Smooth muscle cell (in vitro differentiated cells): ENCODE results near the gene SH3GLB2. TPM values are rescaled to one million over a fixed set of nuclear protein-coding genes. Genes with fewer than 3 reads are reported as not detected.

Experiments used
- DNase-seq: peaks from one replicate; lab custom pipeline; 2025; ENCODE audit not compliant: unreplicated experiment; lab: John Stamatoyannopoulos, UW
- H2AFZ ChIP-seq: fragments of 200-600 bp; sonication (generic); 2 replicates; pipeline ENCODE4 v1.6.0; 2016; ENCODE audit warnings: antibody characterized with exemption, low read depth, mild to moderate bottlenecking
- H3F3A ChIP-seq: fragments of 200-600 bp; sonication (generic); 2 replicates; pipeline ENCODE4 v1.6.0; 2017; ENCODE audit warnings: antibody characterized with exemption, low read depth
- H3K27ac ChIP-seq: fragments of 200-600 bp; sonication (generic); 2 replicates; pipeline ENCODE4 v1.5.1; 2016; ENCODE audit warnings: low read depth, mild to moderate bottlenecking
- H3K27me3 ChIP-seq: fragments of 200-600 bp; sonication (generic); 2 replicates; pipeline ENCODE4 v1.6.1; 2016; ENCODE audit warnings: low read depth, mild to moderate bottlenecking
- H3K36me3 ChIP-seq: fragments of 200-600 bp; sonication (generic); 2 replicates; pipeline ENCODE4 v1.5.1; 2016; ENCODE audit warnings: low read depth
- H3K4me1 ChIP-seq: fragments of 200-600 bp; sonication (generic); 2 replicates; pipeline ENCODE4 v1.5.1; 2016; ENCODE audit warnings: low read depth
- H3K4me2 ChIP-seq: fragments of 200-600 bp; sonication (generic); 2 replicates; pipeline ENCODE4 v1.6.0; 2016; ENCODE audit warnings: mild to moderate bottlenecking
- H3K4me3 ChIP-seq: fragments of 200-600 bp; sonication (generic); 2 replicates; pipeline ENCODE4 v1.5.1; 2016; ENCODE audit warnings: mild to moderate bottlenecking
- H3K79me2 ChIP-seq: fragments of 200-600 bp; sonication (generic); 2 replicates; pipeline ENCODE4 v1.6.0; 2016; ENCODE audit warnings: low read depth, mild to moderate bottlenecking
- H3K9ac ChIP-seq: fragments of 200-600 bp; sonication (generic); 2 replicates; pipeline ENCODE4 v1.6.0; 2016; ENCODE audit warnings: low read depth
- H3K9me3 ChIP-seq: fragments of 200-600 bp; sonication (generic); replicated peaks from 2 replicates; pipeline ENCODE4 v1.5.1; 2016; ENCODE audit warnings: low read depth
- H4K20me1 ChIP-seq: fragments of 200-600 bp; sonication (generic); 2 replicates; pipeline ENCODE4 v1.6.0; 2016; ENCODE audit warnings: low read depth
- WGBS: methylation state at CpG from one replicate; pipeline ENCODE4 v1.1.7; 2016; ENCODE audit warnings: low lambda C conversion rate; 5-methylcytosine and 5-hydroxymethylcytosine counted together
- polyA plus RNA-seq: library from polyadenylated mRNA; unstranded; fragments of >200 nt; fragmentation: Nextera tagmentation; extraction: Ambion mirVana; gene quantifications from 2 replicates; pipeline ENCODE4 v1.2.1, GENCODE V29; 2016
- total RNA-seq: library from RNA; depleted of rRNA; stranded (reverse); fragments of >200 nt; gene quantifications from 2 replicates; pipeline ENCODE4 v1.2.3, GENCODE V29; 2014
- TF ChIP-seq, protein P1 (sequence below): fragments of 200-600 bp; sonication (generic); IDR thresholded peaks from 2 replicates; pipeline ENCODE4 v1.5.1; 2017; ENCODE audit warnings: borderline replicate concordance, mild to moderate bottlenecking, antibody characterized with exemption; ENCODE audit not compliant: insufficient read depth, poor library complexity, severe bottlenecking

The SH3GLB2 gene
- total and polyA plus RNA-seq, 2 experiments from 2014 or later: 31.9 to 44.8 TPM

DNA sequence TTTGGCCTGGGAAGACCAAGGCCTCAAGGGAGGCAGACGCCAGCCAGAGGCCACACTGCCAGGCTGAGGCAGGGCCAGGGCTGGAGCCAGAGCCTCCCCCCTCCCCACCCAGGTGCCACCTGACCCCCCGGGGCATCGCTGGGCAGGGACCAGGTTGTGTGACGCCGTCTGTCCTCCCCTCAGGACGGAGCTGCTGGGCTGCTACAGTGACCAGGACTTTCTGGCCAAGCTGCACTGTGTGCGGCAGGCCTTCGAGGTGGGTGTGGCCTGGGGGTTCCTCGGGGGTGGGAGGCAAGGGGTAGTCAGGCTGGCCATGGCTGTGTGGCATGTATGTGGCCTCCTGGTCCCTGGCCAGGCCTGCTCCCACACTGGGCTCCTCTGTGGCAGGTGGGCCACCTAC, 34.9 kb upstream of the SH3GLB2 start:
- H3K4me3 ChIP-seq: no peak overlapping the region
- H3K9ac ChIP-seq: no peak overlapping the region
- no peak overlapping the region for H3K4me2 ChIP-seq
- TF ChIP-seq, protein P1, sequence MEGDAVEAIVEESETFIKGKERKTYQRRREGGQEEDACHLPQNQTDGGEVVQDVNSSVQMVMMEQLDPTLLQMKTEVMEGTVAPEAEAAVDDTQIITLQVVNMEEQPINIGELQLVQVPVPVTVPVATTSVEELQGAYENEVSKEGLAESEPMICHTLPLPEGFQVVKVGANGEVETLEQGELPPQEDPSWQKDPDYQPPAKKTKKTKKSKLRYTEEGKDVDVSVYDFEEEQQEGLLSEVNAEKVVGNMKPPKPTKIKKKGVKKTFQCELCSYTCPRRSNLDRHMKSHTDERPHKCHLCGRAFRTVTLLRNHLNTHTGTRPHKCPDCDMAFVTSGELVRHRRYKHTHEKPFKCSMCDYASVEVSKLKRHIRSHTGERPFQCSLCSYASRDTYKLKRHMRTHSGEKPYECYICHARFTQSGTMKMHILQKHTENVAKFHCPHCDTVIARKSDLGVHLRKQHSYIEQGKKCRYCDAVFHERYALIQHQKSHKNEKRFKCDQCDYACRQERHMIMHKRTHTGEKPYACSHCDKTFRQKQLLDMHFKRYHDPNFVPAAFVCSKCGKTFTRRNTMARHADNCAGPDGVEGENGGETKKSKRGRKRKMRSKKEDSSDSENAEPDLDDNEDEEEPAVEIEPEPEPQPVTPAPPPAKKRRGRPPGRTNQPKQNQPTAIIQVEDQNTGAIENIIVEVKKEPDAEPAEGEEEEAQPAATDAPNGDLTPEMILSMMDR: no peak
- WGBS: 100% methylated on average over 3 of the region's 9 CpGs
- no peaks in the 10 kb centered on the region for H3K27me3 ChIP-seq
- H3F3A ChIP-seq: no peaks in the 10 kb centered on the region
- no peaks in the 10 kb centered on the region for H4K20me1 ChIP-seq
- no peak overlapping the region for H3K27ac ChIP-seq
- H3K36me3 ChIP-seq: no peaks in the 10 kb centered on the region
- H3K79me2 ChIP-seq: no peaks in the 10 kb centered on the region
- no peaks in the 10 kb centered on the region for H3K9me3 ChIP-seq
- no peak overlapping the region for H2AFZ ChIP-seq
- no peak for DNase-seq
- no peaks in the 10 kb centered on the region for H3K4me1 ChIP-seq

DNA sequence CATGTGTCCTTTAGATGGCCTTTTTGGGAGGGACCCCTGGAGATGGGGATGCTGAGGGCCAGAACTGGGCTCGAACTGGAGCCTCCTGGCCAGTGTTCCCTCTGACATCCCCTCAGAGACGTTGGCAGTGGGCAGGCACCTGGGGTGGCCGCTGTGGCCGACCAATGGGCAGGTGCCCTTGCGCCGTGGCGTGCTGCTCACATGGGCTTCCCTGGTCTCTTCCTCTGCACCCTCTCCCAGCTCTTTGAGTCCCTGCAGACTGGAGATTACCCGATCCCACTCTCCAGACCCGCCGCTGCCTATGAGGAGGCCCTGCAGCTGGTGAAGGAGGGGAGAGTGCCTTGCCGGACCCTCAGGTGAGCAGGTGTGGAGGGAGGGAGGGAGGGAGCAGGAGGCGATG, 32.9 kb upstream of the SH3GLB2 start:
- no peaks in the 10 kb centered on the region for H3K79me2 ChIP-seq
- no peaks in the 10 kb centered on the region for H3K36me3 ChIP-seq
- no peak for DNase-seq
- no peak overlapping the region for H3K4me2 ChIP-seq
- H4K20me1 ChIP-seq: no peaks in the 10 kb centered on the region
- no peak overlapping the region for H3K27ac ChIP-seq
- H3K9ac ChIP-seq: no peak overlapping the region
- no peaks in the 10 kb centered on the region for H3K9me3 ChIP-seq
- TF ChIP-seq, protein P1: no peak
- H3K4me3 ChIP-seq: no peak overlapping the region
- no peaks in the 10 kb centered on the region for H3F3A ChIP-seq
- no peaks in the 10 kb centered on the region for H3K4me1 ChIP-seq
- 95% methylated on average over 12 of the region's 12 CpGs for WGBS
- no peak overlapping the region for H2AFZ ChIP-seq
- no peaks in the 10 kb centered on the region for H3K27me3 ChIP-seq

DNA sequence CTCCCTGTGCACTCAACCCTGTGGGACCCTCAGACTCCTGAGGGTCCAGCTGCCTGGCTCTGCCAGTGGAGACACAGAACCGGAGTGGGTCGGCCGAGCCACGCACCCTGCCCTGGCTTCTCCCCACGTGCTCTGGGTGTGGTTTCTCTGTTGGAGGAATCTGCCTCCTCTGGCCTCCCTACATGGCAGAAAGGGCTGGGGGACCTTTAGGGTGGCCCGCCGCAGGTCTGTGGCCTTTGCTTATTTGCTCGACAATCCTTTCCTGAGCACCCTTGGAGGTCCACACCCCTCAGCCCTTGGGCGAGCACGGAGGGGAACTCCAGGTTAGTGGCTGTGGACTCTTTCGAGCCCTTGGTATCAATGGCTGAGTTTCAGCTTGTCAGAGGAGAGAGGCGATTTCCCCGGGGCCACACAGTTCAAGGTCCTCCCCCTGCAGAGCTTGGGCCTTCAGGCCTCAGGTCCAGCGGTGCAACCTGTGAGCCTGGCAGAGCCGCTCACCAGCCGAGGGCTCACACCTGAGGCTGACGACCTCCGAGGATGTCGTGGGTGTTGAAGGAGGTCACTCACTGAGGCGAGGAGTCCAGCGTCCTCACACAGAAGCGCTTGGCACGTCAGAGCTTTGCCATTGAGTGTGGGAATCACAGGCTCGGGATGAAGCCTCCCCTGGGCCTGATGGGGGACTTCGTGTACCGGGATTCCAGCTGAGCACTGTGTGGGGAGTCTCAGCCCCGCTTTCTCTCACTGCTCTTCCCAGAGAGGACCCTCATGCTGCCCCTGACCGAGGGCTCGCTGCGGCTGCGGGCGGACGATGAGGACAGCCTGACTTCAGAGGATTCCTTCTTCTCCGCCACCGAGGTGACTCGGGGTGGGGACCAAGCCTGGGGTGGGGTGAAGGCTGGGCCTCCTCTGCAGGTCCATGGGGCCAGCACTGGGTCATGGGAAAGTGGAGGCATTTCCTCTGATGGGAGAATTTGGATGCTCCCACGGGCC, 32.0 kb upstream of the SH3GLB2 start:
- H3K27me3 ChIP-seq: no peaks in the 10 kb centered on the region
- DNase-seq: no peak
- no peak overlapping the region for H3K4me2 ChIP-seq
- no peaks in the 10 kb centered on the region for H4K20me1 ChIP-seq
- TF ChIP-seq, protein P1: no peak
- no peaks in the 10 kb centered on the region for H3K4me1 ChIP-seq
- H3K79me2 ChIP-seq: no peaks in the 10 kb centered on the region
- no peak overlapping the region for H3K9ac ChIP-seq
- no peak overlapping the region for H3K27ac ChIP-seq
- no peaks in the 10 kb centered on the region for H3K9me3 ChIP-seq
- H3K4me3 ChIP-seq: no peak overlapping the region
- H2AFZ ChIP-seq: no peak overlapping the region
- no peaks in the 10 kb centered on the region for H3K36me3 ChIP-seq
- H3F3A ChIP-seq: no peaks in the 10 kb centered on the region
- WGBS: 98% methylated on average over 37 of the region's 37 CpGs
